T-cell (primary cell): ENCODE data around the gene NANOG. TPM values are rescaled to one million over a fixed set of nuclear protein-coding genes. Genes with fewer than 3 reads are reported as not detected.
"Not testable (repeated sequence)": the region's sequence is repeated elsewhere in the genome, so short reads cannot be mapped to it uniquely, and the experiment has no call there.

Experiments
- ATAC-seq, 4 experiments: fragments of 200-7000 bp in 3 of 4; fragments of 150-1000 bp in 1 of 4; cut with Tn5 transposase; replicated peaks in 1 of 4; 1 replicate in 3 of 4; 2 replicates in 1 of 4; pipeline ENCODE4 v1.10.0; 2021; ENCODE audit warnings: moderate library complexity in 3 of 4, mild to moderate bottlenecking in 2 of 4, moderate number of reproducible peaks in 1 of 4
- CTCF ChIA-PET, 2 donors: fragments of 300-600 bp; sonication (Branson Sonifier 250); formaldehyde crosslinking; loops; one replicate each; lab custom pipeline; 2022; ENCODE audit warnings: antibody characterized with exemption in 2 of 2; lab: Charles Lee
- POLR2A ChIA-PET, 2 donors: fragments of 300-600 bp; sonication (Branson Sonifier 250); formaldehyde crosslinking; loops; one replicate each; lab custom pipeline; 2022; ENCODE audit warnings: antibody characterized with exemption in 2 of 2; lab: Charles Lee
- DNase-seq, 35 experiments: peaks; one replicate each; pipeline versions ENCODE4 v3.0.0 to v3.0.0-alpha.2; 2013 to 2023
- H3K27ac ChIP-seq: one replicate; pipeline ENCODE4 v1.5.1; 2013; ENCODE audit warnings: low read length
- H3K27me3 ChIP-seq, 2 experiments: replicated peaks in 1 of 2; 1 replicate in 1 of 2; 2 replicates in 1 of 2; pipeline versions ENCODE4 v1.6.1 to v1.7.0; 2013; ENCODE audit warnings: low read length in 1 of 2, mixed read lengths in 1 of 2; ENCODE audit not compliant: control insufficient read depth in 2 of 2, insufficient read depth in 2 of 2; ENCODE audit errors: extremely low read depth in 1 of 2
- H3K36me3 ChIP-seq, 2 donors: 1 replicate in 1 of 2; 2 replicates in 1 of 2; pipeline versions ENCODE4 v1.6.1 to v1.7.0; 2013; ENCODE audit warnings: low read length in 1 of 2; ENCODE audit not compliant: control insufficient read depth in 2 of 2, insufficient read depth in 1 of 2; ENCODE audit errors: extremely low read depth in 1 of 2
- H3K4me1 ChIP-seq, 2 experiments: 1 replicate in 1 of 2; 2 replicates in 1 of 2; pipeline versions ENCODE4 v1.6.1 to v1.7.0; 2013; ENCODE audit warnings: low read length in 2 of 2, mixed read lengths in 1 of 2; ENCODE audit not compliant: insufficient read depth in 2 of 2, control insufficient read depth in 1 of 2; ENCODE audit errors: extremely low read depth in 1 of 2
- H3K4me3 ChIP-seq, 2 donors: 1 replicate in 1 of 2; 2 replicates in 1 of 2; pipeline versions ENCODE4 v1.5.1 to v1.7.0; 2013; ENCODE audit warnings: mild to moderate bottlenecking in 2 of 2, low read length in 1 of 2, moderate library complexity in 1 of 2; ENCODE audit not compliant: control insufficient read depth in 1 of 2; ENCODE audit errors: extremely low read depth in 1 of 2
- H3K9me3 ChIP-seq: 2 replicates; pipeline ENCODE4 v1.7.0; 2013
- H3K27ac Mint-ChIP-seq, 2 donors: one replicate each; pipeline ENCODE4 v1.8.0; 2020 to 2021; ENCODE audit warnings: mild to moderate bottlenecking in 2 of 2, mixed read lengths in 2 of 2
- H3K27me3 Mint-ChIP-seq, 2 donors: one replicate each; pipeline ENCODE4 v1.8.0; 2021 to 2022; ENCODE audit warnings: mixed read lengths in 2 of 2
- H3K36me3 Mint-ChIP-seq: one replicate; pipeline ENCODE4 v1.8.0; 2021; ENCODE audit warnings: mixed read lengths
- H3K4me1 Mint-ChIP-seq, 3 donors: one replicate each; pipeline ENCODE4 v1.8.0; 2020 to 2022; ENCODE audit warnings: mixed read lengths in 3 of 3, mild to moderate bottlenecking in 1 of 3
- H3K4me3 Mint-ChIP-seq, 3 donors: one replicate each; pipeline ENCODE4 v1.8.0; 2020 to 2022; ENCODE audit warnings: mild to moderate bottlenecking in 3 of 3, mixed read lengths in 3 of 3, moderate library complexity in 3 of 3
- H3K9me3 Mint-ChIP-seq, 3 donors: one replicate each; pipeline ENCODE4 v1.8.0; 2020 to 2022; ENCODE audit warnings: mixed read lengths in 3 of 3
- WGBS: methylation state at CpG from one replicate; pipeline ENCODE4 v1.1.5; 2013; ENCODE audit warnings: missing lambda C conversion rate; ENCODE audit not compliant: insufficient coverage; 5-methylcytosine and 5-hydroxymethylcytosine counted together
- total RNA-seq, 35 experiments: library from RNA in 6 of 35; stranded (reverse) in 6 of 35; fragments of 120-200 nt in 1 of 35; gene quantifications; one replicate each; pipeline versions ENCODE4 v1.2.1 to v1.2.4 and lab custom pipeline; 2013 to 2026

Gene NANOG
- total RNA-seq, 5 donors from 2014 or later (not counting 1 experiment from before 2014, with no cell fraction given), result 0.54 to 0.64 (median 0.59) TPM; not detected in 2

DNA sequence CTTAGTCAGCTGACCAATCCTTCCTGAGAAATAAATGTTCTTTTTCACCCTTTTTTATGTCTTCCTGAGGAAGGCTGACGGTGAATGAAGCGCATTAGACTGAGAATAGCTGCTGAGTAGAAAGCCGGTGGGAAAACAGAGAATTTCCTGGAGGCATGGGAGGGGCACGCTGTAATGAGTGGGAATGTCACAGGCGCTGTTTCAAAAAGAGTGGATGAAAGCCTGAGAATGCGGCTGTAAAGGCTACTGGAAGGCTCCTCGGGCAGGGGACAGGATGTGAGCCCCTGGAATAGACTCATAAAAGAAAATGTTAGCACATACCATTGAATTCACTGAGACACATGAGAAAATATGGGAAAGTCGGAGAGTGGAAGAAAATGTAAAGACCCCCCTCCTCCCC lies 53.9 kb downstream of the NANOG start:
- H3K4me3 ChIP-seq, H3K36me3 ChIP-seq, H3K9me3 Mint-ChIP-seq, H3K4me1 ChIP-seq, H3K27ac Mint-ChIP-seq, H3K36me3 Mint-ChIP-seq, DNase-seq, CTCF ChIA-PET, POLR2A ChIA-PET, H3K27ac ChIP-seq, H3K9me3 ChIP-seq, H3K27me3 Mint-ChIP-seq: not testable (repeated sequence)
- H3K27me3 ChIP-seq, result peaks cover 0 to 14% of the 10 kb centered on the region in 2 experiments
- H3K4me3 Mint-ChIP-seq, result peak overlapping the region in 2 of 3 donors; percentile 31 to 49
- ATAC-seq, result peak; percentile 45 to 49 (median 48)
- H3K4me1 Mint-ChIP-seq, result peaks cover 6 to 12% (median 7%) of the 10 kb centered on the region in 3 donors
- no CpG with 5 or more reads among the region's 8 CpGs for WGBS

DNA sequence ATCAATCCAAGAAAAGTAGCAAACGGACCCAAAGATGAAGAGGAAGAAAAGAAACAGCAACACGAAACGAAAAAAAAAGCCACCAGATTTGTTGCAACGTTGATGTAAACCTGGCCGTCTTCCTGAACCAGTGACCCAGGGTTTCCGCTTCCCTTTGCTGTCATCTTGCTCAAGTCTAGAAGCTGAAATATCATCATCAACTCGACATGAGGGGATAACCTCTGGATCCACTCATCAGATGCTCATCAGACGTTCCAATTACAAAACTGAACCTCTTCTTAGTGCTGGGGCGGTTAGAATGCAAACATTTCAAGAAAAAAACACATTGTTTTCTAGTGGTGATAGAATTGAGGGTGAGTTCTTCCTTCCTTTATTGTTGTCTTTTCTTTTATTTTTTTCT lies 54.4 kb downstream of the NANOG start:
- H3K27me3 Mint-ChIP-seq, H3K36me3 Mint-ChIP-seq, H3K4me3 ChIP-seq, POLR2A ChIA-PET, H3K4me1 ChIP-seq, H3K27ac ChIP-seq, H3K36me3 ChIP-seq, H3K9me3 ChIP-seq, CTCF ChIA-PET, H3K9me3 Mint-ChIP-seq: not testable (repeated sequence)
- peaks cover 0 to 14% of the 10 kb centered on the region in 2 experiments for H3K27me3 ChIP-seq
- peaks cover 6 to 15% (median 7%) of the 10 kb centered on the region in 3 donors for H3K4me1 Mint-ChIP-seq
- no CpG with 5 or more reads among the region's 9 CpGs for WGBS
- H3K4me3 Mint-ChIP-seq, result peak overlapping the region in 2 of 3 donors; percentile 29 to 31
- ATAC-seq, result peak; percentile 62 to 99 (median 88)
- peak in 1 of 35 experiments; percentile 54 for DNase-seq
- H3K27ac Mint-ChIP-seq, result peak overlapping the region in 1 of 2 donors; percentile 61

DNA sequence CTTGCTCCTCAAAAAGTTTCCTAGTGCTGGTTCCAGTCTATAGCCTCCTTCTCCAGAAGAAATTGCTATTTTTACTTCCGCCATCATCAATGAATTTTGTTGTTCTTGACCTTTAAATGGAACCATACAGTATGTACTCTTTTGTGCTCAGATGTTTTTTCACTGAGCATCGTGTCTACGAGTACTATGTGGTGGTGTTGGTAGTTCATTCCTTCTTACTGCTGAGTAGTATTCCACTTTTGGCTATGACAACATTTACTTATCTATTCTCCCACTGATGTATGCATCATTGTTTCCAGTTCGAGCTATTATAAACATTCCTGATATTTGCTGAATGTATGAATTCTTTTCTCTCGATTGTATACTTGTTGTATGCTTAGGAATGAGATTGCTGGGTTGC lies 54.9 kb downstream of the NANOG start:
- Mint-ChIP-seq H3K27me3 (peaks cover 3 to 9% of the 10 kb centered on the region in 2 donors), H3K4me3 (peak overlapping the region in 1 of 3 donors; percentile 31), H3K27ac (peak overlapping the region in 1 of 2 donors; percentile 61), H3K4me1 (peaks cover 6 to 15% (median 7%) of the 10 kb centered on the region in 3 donors), H3K36me3 (no peaks in the 10 kb centered on the region), H3K9me3 (no peaks in the 10 kb centered on the region)
- Histone ChIP-seq H3K27ac (no peak overlapping the region), H3K27me3 (peaks cover 0 to 18% of the 10 kb centered on the region in 2 experiments), H3K36me3 (no peaks in the 10 kb centered on the region), H3K4me1 (no peaks in the 10 kb centered on the region), H3K4me3 (no peak overlapping the region), H3K9me3 (no peaks in the 10 kb centered on the region)
- no peak for DNase-seq
- ATAC-seq, result no peak
- CTCF ChIA-PET, result no interaction called here
- POLR2A ChIA-PET, result no interaction called here
- WGBS, result no CpG with 5 or more reads among the region's 5 CpGs

DNA sequence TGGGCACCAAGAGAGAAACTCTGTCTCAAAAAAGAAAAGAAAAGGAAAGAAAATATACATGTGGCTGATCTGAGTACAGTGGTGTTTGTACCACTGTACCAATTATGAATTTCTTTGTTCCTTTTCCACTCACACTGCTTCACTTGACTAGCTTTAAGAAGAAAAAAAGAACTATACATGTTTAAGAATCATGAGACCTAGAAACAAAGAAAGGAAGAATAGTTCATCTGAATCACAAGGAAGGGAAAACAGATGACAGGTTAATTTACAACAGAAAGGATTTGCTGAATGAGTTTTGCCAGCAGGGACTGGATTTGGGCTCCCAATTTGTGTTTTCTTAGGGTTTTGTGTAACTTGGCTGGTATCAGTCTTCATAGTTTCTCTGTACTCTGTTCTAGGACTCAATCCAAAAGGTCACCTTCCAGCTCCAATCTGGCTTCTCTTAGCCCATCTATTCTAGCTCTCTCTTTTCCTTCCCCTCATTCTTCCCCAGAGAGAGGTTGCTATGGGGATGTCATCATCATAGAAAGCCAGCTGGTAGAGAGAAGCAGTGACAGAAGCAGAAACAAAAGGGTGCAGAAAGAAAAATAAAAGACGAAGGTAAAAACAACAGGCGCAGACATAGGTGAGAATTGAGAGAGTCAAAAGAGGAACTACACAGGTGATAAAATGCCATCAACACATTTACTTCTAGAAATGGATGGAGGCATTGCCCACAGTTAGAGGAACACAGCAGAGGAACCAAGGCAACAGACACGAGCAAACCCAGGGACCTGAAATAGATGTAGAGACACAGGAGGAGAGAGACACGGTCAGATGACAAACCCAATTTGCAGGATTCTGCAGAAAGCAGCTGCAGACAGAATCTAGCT lies 58.3 kb downstream of the NANOG start:
- H3K27me3 ChIP-seq, result peaks cover 0 to 29% of the 10 kb centered on the region in 2 experiments
- not testable (repeated sequence) for H3K4me1 ChIP-seq, H3K36me3 Mint-ChIP-seq, H3K27ac Mint-ChIP-seq, H3K4me3 Mint-ChIP-seq, H3K9me3 Mint-ChIP-seq, DNase-seq, ATAC-seq, H3K36me3 ChIP-seq, H3K4me3 ChIP-seq, H3K9me3 ChIP-seq, H3K27ac ChIP-seq
- no CpG with 5 or more reads among the region's 4 CpGs for WGBS
- Mint-ChIP-seq H3K4me1 (peaks cover 6 to 15% (median 7%) of the 10 kb centered on the region in 3 donors), H3K27me3 (peaks cover 9 to 19% of the 10 kb centered on the region in 2 donors)
- ChIA-PET CTCF (interaction anchor here in 1 of 2 donors (0.7 to 1.0 kb wide), 2 partner anchors 15 to 238 kb away, joined by 3 to 4 read pairs; no protein-coding TSS in a partner anchor), POLR2A (interaction anchor here in 1 of 2 donors (0.7 kb wide), 1 partner anchor 92 kb away, joined by 5 read pairs; no protein-coding TSS in a partner anchor)

DNA sequence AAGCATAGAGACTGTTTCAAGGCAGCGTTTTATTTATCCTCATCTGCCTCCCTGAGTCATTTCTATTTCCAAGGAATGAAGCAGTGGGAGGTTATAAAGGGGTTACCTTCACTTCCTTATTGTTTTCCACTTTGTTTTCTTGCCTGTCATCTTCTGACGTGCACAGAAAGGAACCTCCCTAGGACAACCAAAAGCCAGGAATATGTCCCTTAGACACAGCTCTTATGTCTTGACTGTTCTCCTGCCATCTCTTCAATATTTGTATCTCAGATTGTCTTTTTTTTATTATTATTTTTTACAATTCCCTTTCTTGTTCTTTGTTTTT lies 58.9 kb downstream of the NANOG start:
- H3K27ac Mint-ChIP-seq, H3K27ac ChIP-seq, H3K4me3 ChIP-seq, H3K4me3 Mint-ChIP-seq, DNase-seq, H3K4me1 ChIP-seq, POLR2A ChIA-PET, ATAC-seq, H3K36me3 Mint-ChIP-seq, H3K9me3 ChIP-seq, H3K9me3 Mint-ChIP-seq, H3K36me3 ChIP-seq: not testable (repeated sequence)
- no CpG with 5 or more reads among the region's 2 CpGs for WGBS
- peaks cover 0 to 25% of the 10 kb centered on the region in 2 experiments for H3K27me3 ChIP-seq
- H3K27me3 Mint-ChIP-seq, result peaks cover 9 to 25% of the 10 kb centered on the region in 2 donors
- H3K4me1 Mint-ChIP-seq, result peaks cover 6 to 14% (median 7%) of the 10 kb centered on the region in 3 donors
- CTCF ChIA-PET, result interaction anchor here in 1 of 2 donors (1.0 kb wide), 1 partner anchor 15 kb away, joined by 4 read pairs; no protein-coding TSS in a partner anchor
